DOHH2 (cell line): ENCODE results near the gene EPB41L5.

Experiments
- H3F3A ChIP-seq: fragments of 200-600 bp; sonication (generic), shearing (Covaris generic); 2 replicates; pipeline ENCODE4 v1.6.0; 2016; ENCODE audit warnings: antibody characterized with exemption, mild to moderate bottlenecking; ENCODE audit not compliant: control insufficient read depth, insufficient read depth
- H3K27ac ChIP-seq: fragments of 200-600 bp; sonication (generic); 2 replicates; pipeline ENCODE4 v1.5.1; 2014; ENCODE audit warnings: low read depth, mild to moderate bottlenecking, low read length, moderate library complexity
- H3K27me3 ChIP-seq: fragments of 200-600 bp; sonication (generic); 2 replicates; pipeline ENCODE4 v1.6.1; 2014; ENCODE audit warnings: mild to moderate bottlenecking, low read length, mixed read lengths; ENCODE audit not compliant: control insufficient read depth
- H3K36me3 ChIP-seq: fragments of 200-600 bp; sonication (generic); 2 replicates; pipeline ENCODE4 v1.6.1; 2014; ENCODE audit warnings: mild to moderate bottlenecking, low read length, moderate library complexity, mixed read lengths; ENCODE audit not compliant: control insufficient read depth
- H3K4me1 ChIP-seq: fragments of 200-600 bp; sonication (generic); 2 replicates; pipeline ENCODE4 v1.6.1; 2014; ENCODE audit warnings: mild to moderate bottlenecking, low read length, mixed read lengths; ENCODE audit not compliant: control insufficient read depth
- H3K4me2 ChIP-seq: fragments of 200-600 bp; sonication (generic); 2 replicates; pipeline ENCODE4 v1.6.0; 2014; ENCODE audit warnings: mild to moderate bottlenecking, low read length, moderate library complexity
- H3K4me3 ChIP-seq: fragments of 200-600 bp; sonication (generic); 2 replicates; pipeline ENCODE4 v1.5.1; 2014; ENCODE audit warnings: mild to moderate bottlenecking, low read length, mixed read lengths
- H3K79me2 ChIP-seq: fragments of 200-600 bp; sonication (generic); 2 replicates; pipeline ENCODE4 v1.6.1; 2014; ENCODE audit warnings: mild to moderate bottlenecking, low read length, mixed read lengths; ENCODE audit not compliant: control insufficient read depth
- H3K9me2 ChIP-seq: fragments of 200-600 bp; sonication (generic); replicated peaks from 2 replicates; pipeline ENCODE4 v1.6.1; 2014; ENCODE audit warnings: mild to moderate bottlenecking, low read length, mixed read lengths; ENCODE audit not compliant: control insufficient read depth
- H3K9me3 ChIP-seq: fragments of 200-600 bp; sonication (generic); 2 replicates; pipeline ENCODE4 v1.6.1; 2014; ENCODE audit warnings: antibody characterized with exemption, low read length, mixed read lengths; ENCODE audit not compliant: control insufficient read depth, insufficient read depth
- H4K20me1 ChIP-seq: fragments of 200-600 bp; sonication (generic); 2 replicates; pipeline ENCODE4 v1.6.0; 2014; ENCODE audit warnings: low read depth, mild to moderate bottlenecking, antibody characterized with exemption, low read length, moderate library complexity; ENCODE audit not compliant: control insufficient read depth, insufficient read depth
- CTCF ChIP-seq: fragments of 200-600 bp; sonication (generic); IDR thresholded peaks from one replicate; pipeline ENCODE4 v1.5.1; 2014; ENCODE audit warnings: antibody characterized with exemption, mild to moderate bottlenecking, low read depth, low read length; ENCODE audit not compliant: poor library complexity, severe bottlenecking
- EZH2phosphoT487 ChIP-seq: fragments of 200-600 bp; sonication (generic); IDR thresholded peaks from 2 replicates; pipeline ENCODE4 v1.6.1; 2017; ENCODE audit warnings: borderline replicate concordance, mild to moderate bottlenecking, antibody characterized with exemption, low read length, moderate library complexity, mixed read lengths

EPB41L5 gene

GRCh38 chr2:120167272-120167671 lies 154.4 kb downstream of the EPB41L5 start:
- no peak overlapping the region for H3K27ac ChIP-seq
- H3K4me2 ChIP-seq, result no peak overlapping the region
- no peaks in the 10 kb centered on the region for H3K9me3 ChIP-seq
- no peaks in the 10 kb centered on the region for H3K79me2 ChIP-seq
- H4K20me1 ChIP-seq, result no peaks in the 10 kb centered on the region
- no peak overlapping the region for H3K4me3 ChIP-seq
- H3F3A ChIP-seq, result no peaks in the 10 kb centered on the region
- no peak for TF ChIP-seq CTCF
- TF ChIP-seq EZH2phosphoT487, result no peak
- no peaks in the 10 kb centered on the region for H3K36me3 ChIP-seq
- no peaks in the 10 kb centered on the region for H3K4me1 ChIP-seq
- H3K27me3 ChIP-seq, result peaks cover 3% of the 10 kb centered on the region; the same call in 1 of the 2 replicates
- H3K9me2 ChIP-seq, result no peaks in the 10 kb centered on the region

- no peak for TF ChIP-seq EZH2phosphoT487
- TF ChIP-seq CTCF, result no peak
- H3K4me1 ChIP-seq, result no peaks in the 10 kb centered on the region
- no peak overlapping the region for H3K4me3 ChIP-seq
- H3K9me3 ChIP-seq, result no peaks in the 10 kb centered on the region
- H3K36me3 ChIP-seq, result no peaks in the 10 kb centered on the region
- no peaks in the 10 kb centered on the region for H4K20me1 ChIP-seq
- H3K27me3 ChIP-seq, result peaks cover 6% of the 10 kb centered on the region; the same call in 1 of the 2 replicates
- no peaks in the 10 kb centered on the region for H3K79me2 ChIP-seq
- no peak overlapping the region for H3K27ac ChIP-seq
- no peak overlapping the region for H3K4me2 ChIP-seq
- H3K9me2 ChIP-seq, result no peaks in the 10 kb centered on the region
- no peaks in the 10 kb centered on the region for H3F3A ChIP-seq
Observed at GRCh38 chr2:120169020-120169419, 156.1 kb downstream of the EPB41L5 start.

GRCh38 chr2:120174963-120175581 lies 162.2 kb downstream of the EPB41L5 start:
- Histone ChIP-seq H3F3A (peaks cover 10% of the 10 kb centered on the region), H4K20me1 (no peaks in the 10 kb centered on the region), H3K79me2 (peaks cover 16% of the 10 kb centered on the region), H3K27ac (no peak overlapping the region), H3K36me3 (no peaks in the 10 kb centered on the region), H3K4me2 (no peak overlapping the region), H3K27me3 (peaks cover 10% of the 10 kb centered on the region; the same call in 1 of the 2 replicates), H3K4me3 (no peak overlapping the region), H3K9me3 (no peaks in the 10 kb centered on the region), H3K4me1 (peaks cover 45% of the 10 kb centered on the region), H3K9me2 (no peaks in the 10 kb centered on the region)
- TF ChIP-seq EZH2phosphoT487, result no peak
- peak; percentile 77 for TF ChIP-seq CTCF
